Hepatocyte (in vitro differentiated cells): ENCODE results near the gene BEX3.
"Not testable (repeated sequence)": the region's sequence is repeated elsewhere in the genome, so short reads cannot be mapped to it uniquely, and the experiment has no call there.

ENCODE experiments used
- CTCF ChIP-seq: fragments of 200-600 bp; sonication (generic); IDR thresholded peaks from 2 replicates; pipeline ENCODE4 v1.5.1; 2016; ENCODE audit warnings: antibody characterized with exemption, mild to moderate bottlenecking; ENCODE audit not compliant: poor library complexity
- EZH2 ChIP-seq: fragments of 200-600 bp; sonication (generic); IDR thresholded peaks from 2 replicates; pipeline ENCODE4 v1.6.1; 2016; ENCODE audit warnings: antibody characterized with exemption, mild to moderate bottlenecking, borderline replicate concordance

DNA sequence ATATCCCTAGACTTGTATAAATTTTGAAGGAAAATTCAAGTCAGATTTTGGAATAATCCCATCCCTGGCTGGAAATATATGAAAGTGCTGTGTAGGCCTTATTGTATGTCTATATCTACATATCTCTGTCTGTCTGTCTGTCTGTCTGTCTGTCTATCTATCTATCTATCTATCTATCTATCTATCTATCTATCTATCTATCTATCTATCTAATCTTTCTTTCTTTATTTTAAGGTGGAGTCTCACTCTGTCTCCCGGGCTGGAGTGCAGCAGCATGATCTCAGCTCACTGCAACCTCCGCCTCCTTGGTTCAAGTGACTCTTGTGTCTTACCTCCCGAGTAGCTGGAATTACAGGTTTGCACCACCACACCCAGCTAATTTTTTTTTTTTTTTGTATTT is 16.7 kb upstream of the BEX3 start:
- not testable (repeated sequence) for TF ChIP-seq CTCF, EZH2
